ENCODE measurements around the gene PODN. TPM values are rescaled to one million over a fixed set of nuclear protein-coding genes. Genes with fewer than 3 reads are reported as not detected.

The PODN gene
- total RNA-seq, 1 experiment from 2014 or later: 0.17 TPM

DNA sequence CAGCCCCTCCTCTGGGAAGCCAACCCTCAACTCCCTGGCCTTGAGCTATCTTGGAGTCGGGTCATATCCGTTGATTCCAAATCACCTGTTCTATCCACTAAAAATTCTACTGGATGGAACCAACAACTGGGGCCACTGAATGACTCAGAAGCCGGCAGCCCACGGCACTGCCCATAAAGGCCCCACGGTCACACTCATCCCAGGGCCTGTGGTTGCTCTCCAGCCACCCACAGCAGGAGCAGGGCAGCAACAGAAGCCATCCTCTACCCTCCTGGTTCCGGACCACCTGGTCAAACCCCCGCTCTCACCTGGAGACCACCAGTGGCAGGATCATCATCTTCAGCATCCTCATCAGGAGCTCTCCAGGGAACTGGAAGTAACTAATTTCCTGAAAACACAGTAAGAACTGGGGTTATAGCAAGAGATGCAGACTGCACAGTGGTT is 72.1 kb downstream of the PODN start:
- H3K27ac Mint-ChIP-seq: no peak overlapping the region
- H3K4me2 ChIP-seq (ENCODE audit: insufficient read depth, insufficient read length, low read length): no peak overlapping the region
- TF ChIP-seq, protein P1, sequence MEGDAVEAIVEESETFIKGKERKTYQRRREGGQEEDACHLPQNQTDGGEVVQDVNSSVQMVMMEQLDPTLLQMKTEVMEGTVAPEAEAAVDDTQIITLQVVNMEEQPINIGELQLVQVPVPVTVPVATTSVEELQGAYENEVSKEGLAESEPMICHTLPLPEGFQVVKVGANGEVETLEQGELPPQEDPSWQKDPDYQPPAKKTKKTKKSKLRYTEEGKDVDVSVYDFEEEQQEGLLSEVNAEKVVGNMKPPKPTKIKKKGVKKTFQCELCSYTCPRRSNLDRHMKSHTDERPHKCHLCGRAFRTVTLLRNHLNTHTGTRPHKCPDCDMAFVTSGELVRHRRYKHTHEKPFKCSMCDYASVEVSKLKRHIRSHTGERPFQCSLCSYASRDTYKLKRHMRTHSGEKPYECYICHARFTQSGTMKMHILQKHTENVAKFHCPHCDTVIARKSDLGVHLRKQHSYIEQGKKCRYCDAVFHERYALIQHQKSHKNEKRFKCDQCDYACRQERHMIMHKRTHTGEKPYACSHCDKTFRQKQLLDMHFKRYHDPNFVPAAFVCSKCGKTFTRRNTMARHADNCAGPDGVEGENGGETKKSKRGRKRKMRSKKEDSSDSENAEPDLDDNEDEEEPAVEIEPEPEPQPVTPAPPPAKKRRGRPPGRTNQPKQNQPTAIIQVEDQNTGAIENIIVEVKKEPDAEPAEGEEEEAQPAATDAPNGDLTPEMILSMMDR (conservative IDR thresholded peaks at IDR 0.05): no peak
- no peak overlapping the region; the same call in 1 of the 2 replicates for H3K14ac ChIP-seq (ENCODE audit: insufficient read depth, low read length)
- H2BK5ac ChIP-seq (ENCODE audit: insufficient read length, low read length): no peak overlapping the region
- H3K4me1 ChIP-seq (ENCODE audit: insufficient read depth, low read length): no peaks in the 10 kb centered on the region
- no peak overlapping the region for H2BK120ac ChIP-seq (ENCODE audit: low read depth, low read length, poor library complexity, severe bottlenecking)
- no peaks in the 10 kb centered on the region for H3K23me2 ChIP-seq (ENCODE audit: insufficient read length, low read depth, low read length, poor library complexity, severe bottlenecking)
- no peak overlapping the region for H3K9ac ChIP-seq (ENCODE audit: extremely low read depth, insufficient read length, low read length)
- H3K79me1 ChIP-seq (ENCODE audit: insufficient read depth, low read depth, low read length, poor library complexity, severe bottlenecking): no peaks in the 10 kb centered on the region
- DNase-seq: no peak
- H4K20me1 ChIP-seq (ENCODE audit: control insufficient read depth, insufficient read depth, insufficient read length): no peaks in the 10 kb centered on the region
- H3K56ac ChIP-seq (ENCODE audit: insufficient read length, low read depth, low read length): no peak overlapping the region
- H2BK20ac ChIP-seq (ENCODE audit: low read depth, low read length, poor library complexity, severe bottlenecking): no peak overlapping the region
- no peaks in the 10 kb centered on the region for H3K27me3 ChIP-seq (ENCODE audit: insufficient read depth, low read length)
- H3K36me3 Mint-ChIP-seq (ENCODE audit: insufficient read depth in 1 of 3, low read depth in 3 of 3): peaks cover 5 to 18% (median 7%) of the 10 kb centered on the region in 3 experiments
- H3K9me3 ChIP-seq (ENCODE audit: control insufficient read depth, low read depth, low read length): peaks cover 5% of the 10 kb centered on the region
- H3K79me2 ChIP-seq (ENCODE audit: insufficient read depth, low read length): no peaks in the 10 kb centered on the region
- peaks cover 18 to 21% of the 10 kb centered on the region in 2 experiments for H3K9me3 Mint-ChIP-seq
- H3K4me1 Mint-ChIP-seq: peaks cover 5 to 23% of the 10 kb centered on the region in 2 experiments
- no peak overlapping the region for H3K4me3 Mint-ChIP-seq
- no peak overlapping the region for H3K27ac ChIP-seq (ENCODE audit: insufficient read length, low read depth, low read length)
- no peak overlapping the region for H4K5ac ChIP-seq (ENCODE audit: insufficient read length, low read depth, low read length)
- no peak overlapping the region for H2AK5ac ChIP-seq (ENCODE audit: insufficient read length, low read length)
- no peak overlapping the region for H3T11ph ChIP-seq (ENCODE audit: low read length)
- no peak overlapping the region for H3K18ac ChIP-seq (ENCODE audit: insufficient read length, low read depth, low read length)
- no peak overlapping the region for H2BK15ac ChIP-seq (ENCODE audit: low read depth, low read length)
- no CpG with 5 or more reads among the region's 7 CpGs for WGBS (ENCODE audit: extremely low coverage, insufficient read length, low lambda C conversion rate)
- no peak overlapping the region for H4K91ac ChIP-seq (ENCODE audit: insufficient read length, low read depth, low read length)
- peaks cover 23% of the 10 kb centered on the region for H3K27me3 Mint-ChIP-seq (ENCODE audit: low read depth)
- H3K23ac ChIP-seq (ENCODE audit: insufficient read length, low read depth, low read length): no peak overlapping the region
- no peak overlapping the region for H4K8ac ChIP-seq (replicated peaks; ENCODE audit: insufficient read length, low read depth, low read length)
- H2BK12ac ChIP-seq (ENCODE audit: insufficient read length, low read depth, low read length): no peak overlapping the region
- no peak overlapping the region for H2AFZ ChIP-seq (ENCODE audit: low read length)
- H3K4ac ChIP-seq (ENCODE audit: low read depth, low read length): no peak overlapping the region

Other genes starting within 250 kb of the PODN start
- 2.0 and 2.1 TPM in 2 replicates for gene ZYG11A, start 219.5 kb upstream of the PODN start, total RNA-seq (2021)
- 30.6 and 31.2 TPM in 2 replicates for gene ECHDC2, start 140.5 kb upstream of the PODN start, total RNA-seq (2021)
- 48.8 and 57.2 TPM in 2 replicates for gene SCP2, start 134.9 kb upstream of the PODN start, total RNA-seq (2021)
- not detected in 2 replicates for gene SLC1A7, start 80.4 kb downstream of the PODN start, total RNA-seq (2021)
- 28.9 and 33.2 TPM in 2 replicates for gene CPT2, start 134.6 kb downstream of the PODN start, total RNA-seq (2021)
- 67.0 and 73.2 TPM in 2 replicates for gene CZIB, start 158.4 kb downstream of the PODN start, total RNA-seq (2021)
- 81.2 and 82.7 TPM in 2 replicates for gene MAGOH, start 176.3 kb downstream of the PODN start, total RNA-seq (2021)

Data from H9 (cell line).